A673 (cell line): ENCODE data around the gene UNK. TPM values are rescaled to one million over a fixed set of nuclear protein-coding genes. Genes with fewer than 3 reads are reported as not detected.

ENCODE experiments used
- BruUV-seq: library from RNA; stranded (reverse); fragments of 400-500 nt; replicated peaks from 2 replicates; lab custom pipeline; 2021; lab: Mats Ljungman, UMichigan
- CTCF ChIA-PET: fragments of 300-600 bp; sonication (Branson Sonifier 250); formaldehyde crosslinking; loops from one replicate; lab custom pipeline; 2022; ENCODE audit warnings: antibody characterized with exemption; lab: Charles Lee
- POLR2A ChIA-PET: fragments of 300-600 bp; sonication (Branson Sonifier 250); formaldehyde crosslinking; loops from one replicate; lab custom pipeline; 2022; ENCODE audit warnings: antibody characterized with exemption; ENCODE audit not compliant: low non-redundant PET; lab: Charles Lee
- DNase-seq: peaks from one replicate; pipeline ENCODE4 v3.0.0-alpha.2; 2015; ENCODE audit warnings: low spot score
- H3K27ac ChIP-seq: fragments of 200-600 bp; sonication (generic); 2 replicates; pipeline ENCODE4 v1.5.1; 2016; ENCODE audit warnings: mixed run types, low read depth, mild to moderate bottlenecking, mixed read lengths, antibody characterized with exemption, low read length; ENCODE audit not compliant: poor library complexity, severe bottlenecking
- H3K27me3 ChIP-seq: fragments of 200-600 bp; sonication (generic); replicated peaks from 2 replicates; pipeline ENCODE4 v1.6.1; 2017; ENCODE audit warnings: mixed run types, low read depth, mild to moderate bottlenecking, mixed read lengths, antibody characterized with exemption, low read length; ENCODE audit not compliant: insufficient read depth, poor library complexity
- H3K36me3 ChIP-seq: fragments of 200-600 bp; sonication (generic); 2 replicates; pipeline ENCODE4 v1.6.1; 2016; ENCODE audit warnings: mixed run types, mild to moderate bottlenecking, mixed read lengths, antibody characterized with exemption, low read length; ENCODE audit not compliant: insufficient read depth, poor library complexity, severe bottlenecking
- H3K4me1 ChIP-seq: fragments of 200-600 bp; sonication (generic); 2 replicates; pipeline ENCODE4 v1.6.1; 2017; ENCODE audit warnings: mixed run types, mild to moderate bottlenecking, mixed read lengths, antibody characterized with exemption, low read length; ENCODE audit not compliant: insufficient read depth, poor library complexity, severe bottlenecking
- H3K4me3 ChIP-seq: fragments of 200-600 bp; sonication (generic); 2 replicates; pipeline ENCODE4 v1.5.1; 2016; ENCODE audit warnings: low read depth, mixed run types, mild to moderate bottlenecking, mixed read lengths, low read length; ENCODE audit not compliant: poor library complexity, severe bottlenecking
- H3K9me3 ChIP-seq: fragments of 200-600 bp; sonication (generic); 2 replicates; pipeline ENCODE4 v1.6.1; 2016; ENCODE audit warnings: mixed run types, low read depth, mild to moderate bottlenecking, mixed read lengths, antibody characterized with exemption, low read length; ENCODE audit not compliant: poor library complexity, severe bottlenecking
- CTCF ChIP-seq: fragments of 300-800, 200-600 bp; sonication (generic); conservative IDR thresholded peaks from 2 replicates; pipeline ENCODE4 v1.5.1; 2017; ENCODE audit warnings: low read depth, mild to moderate bottlenecking, antibody characterized with exemption, low read length, moderate library complexity, mixed read lengths
- EZH2 ChIP-seq: fragments of 200-600 bp; sonication (generic); IDR thresholded peaks from 2 replicates; pipeline ENCODE4 v1.6.1; 2017; ENCODE audit warnings: borderline replicate concordance, low read depth, mild to moderate bottlenecking, mixed read lengths, antibody characterized with exemption, low read length; ENCODE audit not compliant: poor library complexity, severe bottlenecking
- intact Hi-C: fragments of 100-400 bp; cut with micrococcal nuclease; formaldehyde crosslinking; loops from one replicate; pipeline ENCODE4 v1.10.0; 2022; ENCODE audit not compliant: unreplicated experiment
- total RNA-seq: library from RNA; stranded (reverse); gene quantifications from 2 replicates; pipeline ENCODE4 v1.2.3, GENCODE V29; 2021

The UNK gene
- total RNA-seq, 1 experiment from 2014 or later: 53.2 TPM

DNA sequence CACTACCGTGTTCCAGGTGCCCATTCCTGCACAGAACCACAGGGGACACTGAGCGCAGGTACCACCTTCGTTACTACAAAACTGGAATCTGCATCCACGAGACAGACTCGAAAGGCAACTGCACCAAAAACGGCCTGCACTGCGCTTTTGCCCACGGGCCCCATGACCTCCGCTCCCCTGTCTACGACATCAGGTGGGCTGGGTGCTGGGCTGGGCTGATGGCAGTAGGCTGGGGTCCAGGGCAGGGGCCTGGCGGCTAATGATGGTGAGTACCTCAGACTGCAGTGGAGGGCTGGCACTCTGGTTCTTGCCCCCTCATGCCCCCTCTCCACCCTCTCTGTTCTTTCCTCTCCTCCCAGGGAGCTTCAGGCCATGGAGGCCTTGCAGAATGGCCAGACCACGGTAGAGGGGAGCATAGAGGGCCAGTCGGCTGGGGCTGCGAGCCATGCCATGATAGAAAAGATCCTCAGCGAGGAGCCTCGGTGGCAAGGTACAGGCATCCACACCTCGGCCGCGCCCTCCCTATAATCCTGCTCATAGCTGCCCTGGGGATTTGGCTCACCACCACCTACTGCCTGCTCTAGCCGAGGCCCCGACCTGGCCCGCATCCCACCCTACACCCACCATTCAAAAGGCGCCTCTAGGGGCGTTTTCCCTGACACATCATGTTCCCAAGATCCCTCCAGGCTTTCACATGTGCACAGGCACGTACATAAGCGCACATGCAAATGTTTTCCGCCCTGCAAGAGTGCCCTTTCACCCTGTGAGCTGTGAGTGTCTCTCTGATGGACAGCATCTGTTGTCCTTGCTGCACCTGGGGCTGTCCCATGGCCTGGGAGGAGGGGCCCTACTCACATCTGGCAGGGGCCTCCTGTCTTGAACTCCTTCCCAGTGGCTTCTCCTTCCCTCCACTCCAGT lies 27.7 kb downstream of the UNK start:
- H3K4me3 ChIP-seq: no peak overlapping the region
- ChIA-PET CTCF (no interaction called here), POLR2A (no interaction called here)
- no peaks in the 10 kb centered on the region for H3K27me3 ChIP-seq
- H3K9me3 ChIP-seq: no peaks in the 10 kb centered on the region
- no peak for DNase-seq
- no peaks in the 10 kb centered on the region for H3K4me1 ChIP-seq
- no peak overlapping the region for H3K27ac ChIP-seq
- no TSS peak for BruUV-seq
- peaks cover 50% of the 10 kb centered on the region for H3K36me3 ChIP-seq
- no peak for TF ChIP-seq EZH2
- TF ChIP-seq CTCF: no peak
- intact Hi-C loops: no loop called here

- Histone ChIP-seq H3K27me3 (no peaks in the 10 kb centered on the region), H3K4me1 (no peaks in the 10 kb centered on the region), H3K9me3 (no peaks in the 10 kb centered on the region), H3K36me3 (peaks cover 57% of the 10 kb centered on the region), H3K4me3 (no peak overlapping the region), H3K27ac (no peak overlapping the region)
- BruUV-seq: no TSS peak
- no peak for TF ChIP-seq EZH2
- ChIA-PET POLR2A (no interaction called here), CTCF (no interaction called here)
- intact Hi-C loops: no loop called here
- no peak for DNase-seq
Measured at GRCh38 chr17:75813081-75814020, 28.7 kb downstream of the UNK start.

GRCh38 chr17:75814021-75814395 lies 29.4 kb downstream of the UNK start:
- no peak overlapping the region for H3K27ac ChIP-seq
- intact Hi-C loops: no loop called here
- H3K9me3 ChIP-seq: no peaks in the 10 kb centered on the region
- BruUV-seq: no TSS peak
- POLR2A ChIA-PET: no interaction called here
- no peak overlapping the region for H3K4me3 ChIP-seq
- no peaks in the 10 kb centered on the region for H3K4me1 ChIP-seq
- no peaks in the 10 kb centered on the region for H3K27me3 ChIP-seq
- DNase-seq: no peak
- H3K36me3 ChIP-seq: peaks cover 64% of the 10 kb centered on the region
- TF ChIP-seq EZH2: no peak
- no peak for TF ChIP-seq CTCF
- CTCF ChIA-PET: no interaction called here
